Measurements from ENCODE around the gene TIMM13.

Gene TIMM13

GRCh38 chr19:2454962-2455850 is 27.8 kb upstream of the TIMM13 start:
- DNase-seq, result no peak

- DNase-seq, result no peak
Observed at GRCh38 chr19:2454199-2454961, 27.0 kb upstream of the TIMM13 start.

- DNase-seq, result no peak
Observed at GRCh38 chr19:2453431-2454025, 26.1 kb upstream of the TIMM13 start.

DNA sequence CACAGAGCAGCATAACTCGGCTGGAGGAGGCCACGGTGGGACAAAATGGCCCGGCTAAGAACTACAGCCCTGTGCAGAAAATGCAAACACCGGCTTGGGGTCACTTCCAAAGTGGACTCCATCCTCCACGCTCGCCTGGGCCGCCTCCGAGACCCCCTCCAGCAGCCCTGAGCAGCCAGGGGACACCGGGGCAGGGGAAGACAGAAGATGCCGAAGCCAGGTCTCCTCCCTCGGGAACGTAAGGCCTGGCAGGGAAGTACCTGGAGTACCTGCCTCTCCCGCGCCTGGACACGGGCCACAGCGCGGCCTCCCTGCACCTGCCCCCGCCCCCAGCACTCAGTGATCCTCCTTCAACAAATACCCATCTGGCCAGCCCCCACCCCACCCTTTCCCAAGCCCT is 24.4 kb upstream of the TIMM13 start:
- no peak for DNase-seq

GRCh38 chr19:2451138-2451537 is 23.8 kb upstream of the TIMM13 start:
- DNase-seq, result no peak

GRCh38 chr19:2449019-2449418 is 21.6 kb upstream of the TIMM13 start:
- no peak for DNase-seq

GRCh38 chr19:2446381-2446780 is 19.0 kb upstream of the TIMM13 start:
- DNase-seq, result no peak

GRCh38 chr19:2444251-2445002 is 17.0 kb upstream of the TIMM13 start:
- DNase-seq, result no peak

DNA sequence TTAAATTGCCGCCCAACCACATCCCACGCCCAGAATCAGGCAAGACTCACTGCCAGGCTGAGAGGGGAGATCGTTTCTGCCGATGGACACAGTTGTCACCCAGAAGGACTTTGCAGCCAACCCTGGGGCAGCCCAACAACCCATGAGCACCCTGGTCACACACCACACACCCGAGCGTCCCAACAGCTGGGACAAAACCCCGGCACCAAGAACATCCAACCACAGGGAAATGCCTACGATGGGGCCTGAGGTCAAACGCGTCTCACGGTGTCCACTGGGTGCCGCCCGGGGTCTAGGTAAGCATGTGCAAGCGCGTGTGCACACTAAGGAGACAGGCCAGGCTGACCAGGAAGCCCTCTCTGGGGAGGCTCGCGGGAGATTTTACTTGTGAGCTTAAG is 16.4 kb upstream of the TIMM13 start:
- DNase-seq, result no peak

- no peak for DNase-seq
Observed at GRCh38 chr19:2443116-2443784, 15.9 kb upstream of the TIMM13 start.

GRCh38 chr19:2441096-2441752 is 13.8 kb upstream of the TIMM13 start:
- DNase-seq, result no peak

DNA sequence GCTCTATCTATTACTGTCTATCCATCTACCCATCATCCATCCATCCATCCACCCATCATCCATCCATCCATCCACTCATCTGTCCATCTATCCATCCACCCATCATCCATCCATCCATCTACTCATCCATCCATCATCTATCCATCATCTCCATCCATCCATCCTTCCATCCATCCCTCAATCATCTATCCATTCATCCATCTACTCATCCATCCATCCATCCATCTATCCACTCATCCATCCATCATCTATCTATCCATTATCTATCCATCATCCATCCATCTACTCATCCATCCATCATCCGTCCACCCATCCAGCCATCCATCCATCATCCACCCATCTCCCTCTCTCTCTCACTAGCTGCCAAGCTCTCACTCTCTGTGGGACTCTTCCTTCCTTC is 13.1 kb upstream of the TIMM13 start:
- no peak for DNase-seq

- no peak for DNase-seq
Observed at GRCh38 chr19:2438178-2438577, 10.8 kb upstream of the TIMM13 start.

- no peak for DNase-seq
Observed at GRCh38 chr19:2436926-2437325, 9.5 kb upstream of the TIMM13 start.

GRCh38 chr19:2436384-2436783 is 9.0 kb upstream of the TIMM13 start:
- no peak for DNase-seq

DNA sequence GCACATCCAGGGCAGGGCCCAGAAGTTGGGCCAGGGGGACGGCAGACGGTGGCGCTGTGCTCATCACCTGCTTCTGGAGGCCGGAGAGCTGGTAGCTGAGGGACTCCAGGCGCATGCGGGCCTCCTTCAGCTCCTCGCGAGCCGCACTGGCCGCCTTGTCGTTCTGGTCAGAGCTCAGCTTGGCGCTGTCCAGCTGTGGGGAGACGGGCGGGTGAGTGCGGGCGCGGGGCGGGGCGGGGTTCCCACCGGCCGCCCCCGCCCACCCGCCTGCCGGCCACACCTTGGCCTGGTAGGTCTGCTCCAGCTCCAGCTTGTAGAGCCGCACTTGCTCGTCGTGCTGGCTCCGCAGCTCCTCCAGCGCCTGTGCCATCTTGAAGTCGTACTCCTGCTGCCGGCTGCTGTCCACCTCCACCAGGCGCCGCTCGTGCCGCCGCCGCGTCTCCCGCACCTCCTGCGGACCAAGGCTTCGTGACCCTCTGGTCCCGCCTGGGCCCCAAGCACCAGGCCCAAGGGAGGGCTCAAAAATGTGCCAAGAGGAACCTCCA is 7.4 kb upstream of the TIMM13 start:
- DNase-seq, result no peak

GRCh38 chr19:2434267-2434666 is 6.9 kb upstream of the TIMM13 start:
- no peak for DNase-seq

DNA sequence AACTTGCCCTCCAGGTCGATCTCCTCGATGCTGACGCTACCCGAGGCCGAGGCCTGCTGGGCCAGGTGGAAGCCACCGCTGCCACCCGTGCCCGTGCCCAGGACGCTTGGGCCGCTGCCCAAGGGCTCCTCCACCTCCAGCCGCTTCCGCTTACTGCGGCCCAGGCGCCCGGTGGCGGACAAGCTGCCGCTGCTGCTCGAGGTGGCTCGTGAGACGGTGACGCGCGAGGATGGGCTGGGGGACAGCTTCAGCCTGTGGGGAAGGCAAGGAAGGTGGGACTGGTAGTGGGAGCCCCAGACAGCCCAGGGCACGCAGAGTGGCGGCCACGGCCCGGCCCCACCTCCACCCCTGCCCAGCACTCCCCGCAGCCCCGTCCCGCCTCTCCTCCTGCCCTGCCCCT is 6.5 kb upstream of the TIMM13 start:
- DNase-seq, result no peak

DNA sequence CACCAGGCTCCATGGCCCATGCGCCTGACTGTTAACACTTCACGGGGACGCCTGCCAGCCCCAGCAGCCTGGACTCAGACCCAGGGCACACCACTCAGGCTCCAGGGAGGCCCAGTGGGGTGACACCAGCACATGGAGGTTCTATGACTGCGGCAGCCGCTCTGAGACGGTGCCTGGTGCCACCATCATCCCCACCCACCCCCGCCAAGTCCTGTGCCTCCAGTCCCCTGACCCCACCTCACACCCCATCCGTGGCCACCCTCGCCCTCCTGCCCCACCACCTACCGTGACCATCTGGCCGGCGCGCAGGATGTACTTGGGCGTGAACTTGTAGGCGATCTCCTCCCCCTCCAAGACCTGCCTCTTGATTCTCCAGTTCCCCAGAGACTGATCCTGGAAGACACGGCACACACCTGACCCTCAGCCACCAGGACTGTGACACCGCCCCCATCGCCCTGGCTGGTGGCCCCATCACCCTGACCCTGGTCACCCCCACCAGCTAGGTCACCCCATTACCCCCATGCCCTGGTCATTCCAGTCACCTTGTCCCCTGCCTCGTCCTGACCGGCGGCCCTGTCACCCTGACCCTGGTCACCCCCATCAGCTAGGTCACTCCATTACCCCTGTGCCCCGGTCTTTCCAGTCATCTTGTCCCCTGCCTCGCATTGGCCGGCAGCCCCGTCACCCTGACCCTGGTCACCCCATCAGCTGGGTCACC is 4.9 kb upstream of the TIMM13 start:
- no peak for DNase-seq

DNA sequence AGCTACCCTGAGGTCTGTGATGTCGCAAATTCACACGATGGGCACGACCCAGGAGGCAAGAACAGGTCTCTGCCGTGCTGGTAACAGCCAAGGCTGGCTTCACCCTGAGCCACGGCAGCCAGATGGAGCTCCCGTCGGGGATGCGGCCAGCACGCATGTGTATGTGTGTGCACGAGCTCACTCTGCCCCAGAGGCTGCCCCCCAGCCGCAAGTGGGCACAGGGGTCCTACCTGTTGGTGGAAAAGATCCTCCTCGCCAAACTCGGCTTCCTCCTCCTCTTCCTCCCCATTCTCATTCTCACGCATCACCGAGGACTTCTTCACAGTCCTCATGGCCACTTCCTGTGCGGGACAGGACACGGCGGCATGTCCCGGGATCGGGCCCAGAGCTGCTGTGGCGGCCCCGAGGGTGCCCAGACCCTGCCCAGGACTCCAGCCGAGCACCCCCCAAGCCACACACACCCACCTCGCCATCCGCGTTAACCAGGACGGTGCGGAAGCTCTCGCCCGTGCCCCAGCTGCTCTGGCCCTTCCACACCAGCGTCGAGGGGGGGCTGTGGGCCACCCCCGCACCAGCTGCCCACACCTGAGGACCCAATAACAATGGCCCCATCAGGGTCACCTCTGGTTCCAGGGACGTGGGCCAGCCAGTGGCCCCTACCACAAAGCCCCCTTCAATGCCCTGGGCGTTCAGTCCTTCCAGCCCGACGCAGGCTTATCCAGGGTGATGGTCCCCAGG is 4.1 kb upstream of the TIMM13 start:
- no peak for DNase-seq
